T-helper 2 cell (primary cell): Measurements from ENCODE around the gene ACSS3.
"Not testable (repeated sequence)": the region's sequence is repeated elsewhere in the genome, so short reads cannot be mapped to it uniquely, and the experiment has no call there.

Source experiments
- DNase-seq, 5 experiments: peaks; one replicate each; pipeline versions ENCODE4 v3.0.0 to v3.0.0-alpha.2; 2012 to 2022

ACSS3 gene

DNA sequence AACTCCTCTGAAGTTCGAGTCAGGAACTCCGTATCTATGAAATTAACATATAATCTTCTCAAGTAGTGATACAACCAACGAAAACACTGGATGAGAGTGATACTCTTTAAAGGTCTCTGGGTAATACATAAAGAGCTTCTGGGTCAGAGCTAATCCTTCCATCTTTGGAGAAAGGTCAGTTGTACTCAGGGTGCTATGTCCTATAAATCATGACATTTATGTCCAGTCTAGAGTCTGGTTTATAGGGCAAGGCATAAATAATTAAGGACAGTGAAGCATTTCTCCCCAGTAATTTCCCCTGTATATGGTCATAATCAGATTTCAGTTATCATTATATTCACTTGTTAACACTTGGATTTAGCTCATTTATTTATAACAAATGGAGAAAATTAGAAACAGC, 90.6 kb downstream of the ACSS3 start:
- no peak for DNase-seq

DNA sequence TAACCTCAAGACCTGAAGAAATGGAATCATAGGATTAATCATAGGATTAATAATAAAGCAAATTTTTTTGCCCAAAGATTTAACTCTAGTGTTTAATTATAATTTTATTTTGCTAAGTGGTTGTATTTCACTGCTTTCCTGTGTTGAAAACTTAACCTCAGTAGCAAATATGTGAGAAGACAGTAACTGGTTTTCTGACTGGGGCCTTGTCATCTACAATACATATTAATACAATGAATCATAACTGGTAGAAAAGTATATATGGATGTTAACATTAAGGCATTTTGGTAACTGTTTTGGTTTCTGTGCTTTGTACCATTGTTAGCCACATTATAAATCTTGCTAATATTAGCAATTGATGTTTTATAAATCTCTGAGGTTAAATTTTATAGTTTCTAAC, 92.2 kb downstream of the ACSS3 start:
- DNase-seq, result no peak

DNA sequence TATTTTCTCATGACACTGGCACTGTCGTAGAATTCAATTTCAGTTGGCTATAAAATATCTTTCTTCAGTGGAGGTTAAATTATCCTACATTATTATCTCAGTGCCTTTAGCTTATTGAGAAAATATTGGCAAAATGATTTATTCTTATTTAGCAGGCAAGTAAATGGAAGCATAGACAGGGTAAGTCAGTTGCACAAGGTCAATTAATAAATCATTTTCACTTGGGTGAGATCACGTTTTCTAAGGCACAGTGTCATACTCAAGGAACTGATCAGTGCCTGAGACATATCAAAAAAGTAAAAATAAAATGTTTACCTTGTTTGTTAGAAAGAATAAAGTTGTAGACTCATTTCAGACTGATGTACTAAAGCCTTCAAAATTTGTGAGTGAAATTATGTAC, 95.0 kb downstream of the ACSS3 start:
- no peak for DNase-seq

DNA sequence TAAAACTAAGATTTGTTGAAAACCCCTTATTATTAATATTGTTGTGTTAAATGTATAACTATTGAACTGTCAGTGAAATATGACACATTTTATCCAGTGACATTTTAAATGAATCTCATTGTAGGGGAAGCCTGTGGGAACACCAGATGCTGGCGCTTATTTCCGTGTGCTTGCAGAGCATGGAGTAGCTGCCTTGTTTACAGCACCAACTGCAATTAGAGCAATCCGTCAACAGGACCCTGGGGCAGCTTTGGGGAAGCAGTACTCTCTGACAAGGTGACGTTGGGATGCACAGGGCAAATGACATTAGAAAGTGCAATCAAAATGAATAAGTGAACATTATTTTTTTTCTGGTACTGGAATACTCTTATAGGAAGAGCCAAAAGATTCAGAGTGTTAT, 96.8 kb downstream of the ACSS3 start:
- no peak for DNase-seq

DNA sequence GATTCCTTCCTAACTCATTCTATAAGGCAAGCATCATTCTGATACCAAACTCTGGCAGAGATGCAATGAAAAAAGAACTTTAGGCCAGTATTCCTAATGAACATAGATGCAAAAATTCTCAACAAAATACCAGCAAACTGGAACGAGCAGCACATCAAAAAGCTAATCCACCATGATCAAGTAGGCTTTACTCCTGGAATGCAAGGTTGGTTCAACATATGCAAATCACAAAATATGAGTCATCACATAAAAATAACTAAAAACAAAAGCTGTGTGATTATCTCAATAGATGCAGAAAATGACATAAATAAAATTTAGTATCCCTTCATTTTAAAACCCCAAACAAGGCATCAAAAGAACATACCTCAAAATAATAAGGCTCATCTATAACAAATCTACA, 98.9 kb downstream of the ACSS3 start:
- no peak for DNase-seq

DNA sequence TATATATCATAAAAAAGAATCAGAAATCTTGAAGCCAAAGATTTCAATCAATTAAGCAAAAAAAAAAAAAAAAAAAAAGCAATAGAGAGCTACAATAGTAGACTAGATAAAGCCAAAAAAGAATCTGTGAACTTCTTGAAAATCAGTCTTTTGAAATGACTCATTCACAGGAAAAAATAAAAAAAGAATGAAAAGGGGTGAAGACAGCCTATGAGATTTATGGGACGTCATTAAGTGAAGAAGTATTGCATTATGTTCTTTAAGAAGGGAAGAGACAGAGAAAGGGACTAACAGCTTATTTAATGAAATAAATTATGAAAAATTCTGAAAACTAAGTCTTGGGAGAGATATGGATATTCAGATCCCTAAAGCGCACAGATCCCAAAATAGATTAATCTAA, 103.8 kb downstream of the ACSS3 start:
- DNase-seq, result no peak

DNA sequence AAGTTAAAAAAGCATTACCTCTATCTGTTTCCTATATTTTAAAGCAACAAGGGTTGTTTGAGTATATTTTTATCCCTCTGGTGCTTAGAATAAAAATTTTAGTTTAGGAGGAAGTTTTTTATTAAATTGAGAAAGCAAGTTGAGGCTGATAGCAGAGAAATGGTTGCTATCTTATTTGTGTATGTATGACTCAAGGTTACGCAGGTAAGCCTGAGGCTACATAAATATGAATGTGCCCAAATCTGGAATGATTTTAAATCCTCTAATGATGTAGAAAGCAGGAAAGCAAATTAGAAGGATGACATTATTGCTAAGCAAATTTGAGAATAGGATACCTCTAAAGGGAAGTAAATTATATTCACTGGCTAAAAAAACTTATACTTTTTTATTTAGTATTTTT, 109.8 kb downstream of the ACSS3 start:
- no peak for DNase-seq

DNA sequence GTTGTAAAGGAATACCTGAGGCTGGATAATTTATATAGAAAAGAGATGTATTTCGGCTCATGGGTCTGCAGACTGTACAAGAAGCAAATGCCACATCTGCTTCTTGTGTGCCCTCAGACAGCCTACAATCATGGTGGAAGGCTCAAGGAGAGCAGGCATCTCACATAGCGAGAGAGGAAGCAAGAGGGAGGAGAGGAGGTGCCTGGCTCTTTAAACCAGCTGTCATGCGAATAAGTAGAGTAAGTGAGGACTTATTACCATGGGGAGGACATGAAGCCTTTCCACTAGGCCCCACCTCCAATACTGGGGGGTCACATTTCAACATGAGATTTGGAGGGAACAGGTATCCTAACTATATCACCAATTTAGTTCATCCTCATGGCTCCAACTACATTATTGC, 118.7 kb downstream of the ACSS3 start:
- DNase-seq, result no peak

DNA sequence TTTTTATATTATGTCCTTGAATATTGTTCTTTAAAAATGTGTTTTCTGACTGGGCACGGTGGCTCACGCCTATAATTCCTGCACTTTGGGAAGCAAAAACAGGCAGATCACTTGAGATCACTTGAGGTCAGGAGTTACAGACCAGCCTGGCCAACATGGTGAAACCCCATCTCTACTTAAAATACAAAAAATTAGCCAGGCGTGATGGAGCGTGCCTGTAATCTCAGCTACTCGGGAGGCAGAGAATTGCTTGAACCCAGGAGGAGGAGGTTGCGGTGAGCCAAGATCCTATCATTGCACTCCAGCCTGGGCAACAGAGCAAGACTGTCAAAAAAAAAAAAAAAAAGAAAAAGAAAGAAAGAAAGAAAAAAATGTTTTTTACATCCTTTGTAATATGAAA, 122.7 kb downstream of the ACSS3 start:
- DNase-seq, result not testable (repeated sequence)

DNA sequence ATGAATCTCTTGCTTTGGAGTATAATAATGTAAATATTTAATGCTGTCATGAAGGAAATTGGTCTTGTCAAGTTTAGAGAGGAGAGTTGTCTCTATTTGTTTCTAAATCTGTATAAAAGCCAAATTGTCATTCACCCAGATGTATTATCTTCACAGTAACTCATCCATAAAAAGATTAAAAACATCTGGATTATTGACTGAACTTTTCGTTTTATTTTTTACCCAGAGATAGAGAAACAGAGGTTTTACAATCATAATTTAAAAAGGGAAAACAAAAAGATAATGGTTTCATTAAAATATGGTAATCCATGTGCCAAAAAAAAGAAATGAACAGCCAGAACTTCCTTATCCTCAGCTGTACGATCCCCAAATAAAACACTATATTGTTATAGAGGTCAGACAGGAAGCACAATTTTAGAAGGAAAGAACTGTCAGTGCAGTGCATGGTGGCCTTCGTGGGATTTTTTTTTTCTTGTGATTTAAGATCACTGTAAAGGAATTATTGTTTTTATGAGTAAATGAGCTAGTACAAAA, 125.9 kb downstream of the ACSS3 start:
- DNase-seq, result no peak

DNA sequence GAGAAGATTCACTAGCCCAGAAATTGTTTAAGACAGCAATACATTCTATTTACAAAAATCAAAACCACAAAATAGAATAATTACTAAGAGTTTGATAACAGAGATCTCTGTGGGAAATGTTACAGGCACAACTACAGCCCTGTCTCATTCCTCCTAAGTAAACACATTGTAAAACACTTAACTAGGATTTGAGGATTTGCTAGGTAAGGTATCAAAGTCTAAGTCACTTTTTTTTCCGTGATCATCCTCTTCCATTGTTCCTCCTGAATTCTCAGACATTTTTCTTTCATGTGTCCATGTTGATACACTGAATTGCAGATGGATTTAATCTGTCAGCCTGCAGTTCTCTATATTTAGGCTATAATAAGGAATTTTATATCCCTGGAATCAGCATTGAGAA, 127.5 kb downstream of the ACSS3 start:
- no peak for DNase-seq

DNA sequence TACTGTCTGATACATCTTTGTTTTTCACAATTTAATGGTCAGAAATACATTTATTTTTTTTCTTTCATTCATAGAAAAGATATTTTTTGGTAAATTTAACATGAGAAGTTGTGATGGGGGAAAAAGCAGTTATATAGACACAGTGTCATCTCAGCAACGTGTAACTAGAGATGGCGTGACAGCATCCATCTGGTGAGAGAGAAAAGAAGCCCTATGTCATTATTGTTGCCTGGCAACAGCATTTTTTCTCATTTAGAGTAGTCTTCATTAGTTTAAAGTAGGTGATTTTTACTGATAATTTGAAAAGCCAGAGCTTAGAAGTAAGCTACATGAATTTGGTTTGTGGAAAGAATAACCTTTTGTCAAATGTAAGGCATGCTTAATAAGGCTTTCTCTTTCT, 128.6 kb downstream of the ACSS3 start:
- DNase-seq, result no peak

DNA sequence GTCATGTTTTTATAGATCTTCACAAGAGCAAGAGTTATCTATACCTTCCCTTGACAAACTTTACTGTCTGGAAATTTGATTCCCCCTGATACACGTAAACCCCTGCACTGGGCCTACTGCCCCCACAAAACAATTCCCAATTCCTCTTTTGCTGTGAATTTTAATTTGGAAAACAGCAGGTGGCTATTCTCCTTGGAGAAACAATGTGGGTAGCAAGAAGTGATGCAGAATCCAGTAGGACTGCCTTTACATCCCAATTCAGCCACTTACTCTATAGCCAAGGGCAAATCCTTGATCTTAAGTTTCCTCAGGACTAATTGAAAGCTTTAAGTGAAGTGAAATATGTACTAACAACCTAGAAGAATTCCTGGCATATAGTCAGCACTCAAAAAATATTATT, 129.3 kb downstream of the ACSS3 start:
- no peak for DNase-seq

DNA sequence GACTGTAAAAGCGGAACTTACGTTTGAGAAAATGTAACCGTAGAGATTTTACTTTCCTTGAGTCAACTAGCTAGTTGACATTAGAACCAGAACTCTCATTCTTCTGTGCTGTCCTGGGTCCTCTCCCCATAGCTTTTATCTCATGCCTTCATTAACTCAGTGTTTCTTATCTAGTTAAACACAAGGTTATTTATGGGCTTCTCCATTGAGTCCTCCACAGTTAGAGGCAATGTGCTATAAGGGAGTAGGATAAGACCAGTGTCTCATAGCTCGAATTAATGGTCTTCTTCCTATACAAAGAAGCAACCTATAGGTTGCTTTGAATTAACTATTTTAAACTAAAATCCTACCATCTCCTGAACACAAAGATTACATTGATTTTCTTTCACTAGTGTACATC, 129.8 kb downstream of the ACSS3 start:
- no peak for DNase-seq

DNA sequence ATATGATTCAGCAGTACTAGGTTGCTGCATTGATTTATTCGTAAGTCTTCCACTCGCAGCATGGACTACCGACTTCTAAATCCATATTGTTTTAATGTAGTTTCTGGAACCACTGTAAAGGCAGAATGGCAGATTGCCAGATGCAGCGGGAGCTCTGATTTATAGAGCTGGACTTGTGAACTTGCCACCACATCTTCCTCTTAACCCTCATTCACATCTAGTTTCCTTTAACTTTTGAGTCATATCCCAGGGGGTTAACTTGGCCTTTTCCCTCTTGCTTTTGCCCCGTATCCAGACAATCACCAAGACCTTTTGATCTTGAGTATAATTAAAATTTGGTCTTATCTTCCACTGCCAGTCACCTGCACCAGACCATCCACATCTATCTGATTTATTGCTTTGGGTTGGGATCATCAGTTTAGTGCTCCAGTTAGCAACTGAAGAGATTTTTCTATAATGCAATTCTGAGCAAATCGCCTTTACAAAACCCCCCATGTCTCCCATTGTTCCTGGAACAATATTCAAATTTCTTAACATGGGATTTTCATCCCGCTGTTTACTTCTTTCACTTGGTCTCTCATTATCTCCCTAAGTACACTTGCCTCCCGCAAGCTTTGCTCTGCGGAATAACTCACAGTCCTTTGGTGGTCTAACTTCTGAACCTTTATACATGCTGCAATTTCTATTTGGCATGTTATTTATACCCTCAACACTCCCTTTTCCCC, 130.5 kb downstream of the ACSS3 start:
- DNase-seq, result no peak

DNA sequence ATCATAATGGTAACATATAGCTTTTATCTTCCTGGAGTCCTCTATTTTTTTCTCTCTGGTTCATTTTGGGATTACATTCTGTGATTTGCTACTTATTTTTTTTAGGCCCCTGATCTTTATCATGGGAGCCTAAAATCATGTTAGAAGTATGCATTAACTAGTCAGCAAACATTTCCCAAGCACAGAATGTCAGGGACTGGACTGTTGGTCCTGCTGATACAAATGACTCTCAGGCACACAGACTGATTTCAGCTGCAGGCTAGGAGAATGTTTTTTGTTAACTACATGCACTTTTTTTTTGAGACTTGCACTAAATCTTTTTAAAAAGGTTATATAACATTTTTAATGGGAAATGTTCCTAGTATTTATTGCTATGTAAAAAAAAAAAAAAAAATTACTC, 131.1 kb downstream of the ACSS3 start:
- DNase-seq, result no peak

DNA sequence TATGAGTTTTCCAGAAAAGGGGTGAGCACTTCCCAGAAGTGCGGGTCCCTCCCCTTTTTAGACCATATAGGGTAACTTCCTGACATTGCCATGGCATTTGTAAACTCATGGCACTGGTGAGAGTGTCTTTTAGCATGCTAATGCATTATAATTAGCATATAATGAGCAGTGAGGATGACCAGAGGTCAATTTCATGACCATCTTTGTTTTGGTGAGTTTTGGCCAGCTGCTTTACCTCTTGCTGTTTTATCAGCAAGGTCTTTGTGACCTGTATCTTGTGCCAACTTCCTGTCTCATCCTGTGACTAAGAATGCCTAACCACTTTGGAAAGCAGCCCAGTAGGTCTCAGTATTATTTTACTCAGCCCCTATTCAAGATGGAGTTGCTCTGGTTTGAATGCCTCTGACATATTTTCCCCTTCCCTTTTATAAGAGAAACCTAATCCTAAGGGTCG, 131.9 kb downstream of the ACSS3 start:
- not testable (repeated sequence) for DNase-seq

DNA sequence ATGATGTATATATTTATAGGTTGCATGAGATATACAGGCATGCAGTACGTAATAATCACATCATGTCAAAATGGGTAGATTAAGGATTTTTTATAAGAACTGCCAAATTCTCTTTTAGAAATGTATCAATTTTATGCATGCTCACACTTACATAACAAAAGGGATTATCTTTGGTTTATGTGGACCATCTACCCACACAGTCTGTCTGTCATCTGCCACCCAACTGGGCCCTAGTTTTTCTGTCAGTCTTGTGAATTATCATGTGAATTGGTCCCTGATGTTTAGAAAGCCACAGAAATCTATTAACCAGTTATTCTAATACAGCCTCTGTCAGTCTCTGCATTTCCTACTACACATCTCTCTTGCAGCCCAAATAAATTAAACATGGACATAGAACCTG, 133.4 kb downstream of the ACSS3 start:
- DNase-seq, result no peak

DNA sequence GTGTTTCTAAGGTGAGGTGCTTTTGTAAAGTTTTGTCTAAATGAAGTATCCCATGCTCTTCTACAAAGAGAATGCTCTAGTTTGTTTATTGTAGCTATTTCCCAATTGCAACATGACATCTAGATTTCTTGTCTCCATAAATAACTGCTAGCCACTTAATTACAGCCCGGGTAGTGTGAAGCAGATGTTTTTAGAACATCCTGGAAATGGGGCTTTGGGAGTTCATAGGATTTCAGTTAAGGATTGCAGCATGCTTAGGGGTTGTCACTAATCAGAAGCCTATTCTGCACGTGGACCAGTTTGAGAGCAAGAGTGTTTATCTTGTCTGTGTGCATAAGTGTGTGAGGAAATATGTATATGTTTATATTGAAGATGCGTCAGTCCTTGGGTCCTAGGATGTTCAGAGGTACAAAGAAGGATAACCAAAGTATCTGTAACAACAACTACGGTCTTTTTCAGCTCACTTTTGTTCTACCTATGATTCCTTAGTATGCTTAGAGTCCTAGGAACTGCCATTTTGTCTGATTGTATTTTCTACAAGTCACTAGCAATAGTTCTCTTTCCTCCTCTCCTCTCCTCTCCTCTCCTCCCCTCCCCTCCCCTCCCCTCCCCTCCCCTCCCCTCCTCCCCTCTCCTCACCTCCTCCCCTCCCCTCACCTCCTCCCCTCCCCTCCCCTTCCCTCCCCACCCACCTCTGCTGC, 135.3 kb downstream of the ACSS3 start:
- DNase-seq, result no peak

DNA sequence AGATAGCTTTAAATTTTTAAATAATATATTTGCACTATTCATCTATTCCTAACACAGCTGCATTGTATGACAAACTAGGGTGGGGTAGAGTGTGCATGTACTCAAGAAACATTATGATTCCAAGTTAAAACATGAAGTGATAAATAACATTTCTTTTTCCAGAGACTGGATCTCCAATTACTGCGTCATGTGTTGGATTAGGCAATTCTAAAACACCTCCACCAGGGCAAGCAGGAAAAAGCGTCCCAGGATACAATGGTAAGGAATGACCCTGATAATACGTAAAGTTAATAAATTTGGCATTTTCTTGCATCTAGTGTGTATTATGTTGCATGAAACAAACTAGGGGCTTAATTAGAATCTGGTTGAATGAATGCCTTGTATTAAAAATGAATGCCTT, 138.9 kb downstream of the ACSS3 start:
- no peak for DNase-seq

DNA sequence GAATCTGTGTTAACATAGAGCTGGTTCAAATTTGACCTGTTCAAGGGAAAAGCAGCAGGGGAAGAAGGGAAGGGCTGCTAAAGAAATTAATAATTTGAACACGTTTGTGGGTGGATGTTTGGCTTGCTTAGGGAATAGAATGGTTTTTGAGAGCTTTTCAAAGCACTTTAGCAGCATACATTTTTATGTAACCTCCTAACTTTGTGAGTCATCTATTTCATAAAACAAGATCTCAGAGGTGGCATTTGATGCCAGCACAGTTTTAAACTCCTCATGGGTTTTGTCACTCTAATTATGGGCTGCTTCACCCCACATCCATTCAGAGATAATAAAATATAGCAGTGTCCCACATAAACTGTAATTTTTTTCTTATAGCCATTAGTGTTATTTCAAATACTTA, 143.8 kb downstream of the ACSS3 start:
- no peak for DNase-seq

DNA sequence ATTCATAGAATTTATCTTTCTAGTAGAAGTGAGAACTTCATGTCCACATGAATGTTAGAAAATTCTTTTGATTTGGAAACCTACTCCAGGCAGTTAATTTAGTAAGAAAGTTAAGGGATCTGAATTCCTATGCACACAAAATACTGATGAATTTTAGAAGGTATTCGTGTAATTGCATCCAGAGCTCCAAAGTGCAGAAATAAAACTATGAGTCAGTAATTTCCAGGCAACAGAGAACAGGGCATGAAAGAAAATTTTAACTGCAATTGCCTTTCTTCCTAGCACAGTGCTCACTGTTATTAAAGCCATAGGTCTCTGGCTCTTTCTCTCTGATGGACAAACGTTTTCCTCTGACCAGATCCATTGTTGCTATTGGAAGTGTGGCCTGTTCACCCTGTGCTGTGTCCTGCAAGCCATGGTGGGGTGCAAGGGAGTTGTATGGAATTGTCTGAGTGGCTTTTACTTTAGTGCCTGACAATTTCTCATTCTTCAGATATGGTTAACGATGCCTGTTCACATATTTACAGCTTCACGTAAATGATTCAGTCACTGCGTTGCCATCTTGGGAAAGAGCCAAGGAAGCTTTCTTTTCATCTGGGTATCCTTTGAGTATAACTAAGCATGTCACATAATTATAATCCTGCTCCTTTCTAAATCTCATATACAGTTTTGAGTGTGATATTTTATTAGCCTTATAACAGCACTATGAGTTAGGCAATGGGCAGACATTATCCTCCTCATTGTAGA, 145.1 kb downstream of the ACSS3 start:
- DNase-seq, result no peak

DNA sequence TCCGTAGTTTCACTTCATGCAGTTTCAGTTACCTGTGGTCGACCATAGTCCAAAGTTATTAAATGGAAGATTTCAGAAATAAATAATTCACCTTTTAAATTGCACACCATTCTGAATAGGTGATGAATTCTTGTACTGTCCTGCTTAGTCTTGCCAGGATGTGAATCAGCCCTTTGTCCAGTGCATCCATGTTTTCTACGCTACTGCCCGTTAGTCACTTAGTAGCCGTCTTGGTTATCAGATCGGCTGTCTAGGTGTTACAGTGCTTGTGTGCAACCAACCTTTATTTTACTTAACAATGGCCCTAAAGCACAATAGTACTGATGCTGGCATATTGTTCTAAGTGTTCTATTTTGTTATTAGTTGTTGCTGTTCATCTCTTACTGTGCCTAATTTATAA, 146.7 kb downstream of the ACSS3 start:
- no peak for DNase-seq

DNA sequence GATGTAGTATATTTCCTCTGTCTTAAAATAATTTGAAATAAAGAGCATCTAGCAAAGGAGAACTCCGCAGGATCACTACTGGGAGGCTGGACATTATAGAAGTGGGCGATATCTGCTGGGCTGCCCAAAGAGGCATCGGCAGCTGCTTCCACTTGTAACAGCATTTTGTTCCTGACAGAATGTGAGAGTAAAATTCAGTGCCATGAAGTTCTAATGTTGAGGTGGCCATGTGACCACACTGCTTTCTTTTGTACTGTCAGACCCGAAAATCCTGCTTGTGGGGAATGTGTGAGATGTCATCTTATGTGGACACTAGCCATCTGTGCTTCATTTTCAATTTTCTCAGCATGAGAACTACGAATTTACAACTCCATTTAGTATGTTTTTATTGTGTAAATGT, 151.9 kb downstream of the ACSS3 start:
- no peak for DNase-seq
